Pancreas (tissue), 10 donors: ENCODE measurements around the gene C19orf85. TPM values are rescaled to one million over a fixed set of nuclear protein-coding genes. Genes with fewer than 3 reads are reported as not detected.
A peak's percentile ranks its signal among the peaks of the same experiment; 100 is the strongest.

Experiments
- ATAC-seq, 4 donors: fragments of 200-7000 bp; cut with Tn5 transposase; one replicate each; pipeline versions ENCODE4 v1.8.0 to v1.9.1; 2020; ENCODE audit warnings: mild to moderate bottlenecking in 4 of 4, moderate library complexity in 4 of 4
- DNase-seq, 6 donors: peaks; one replicate each; pipeline ENCODE4 v3.0.0-alpha.2; 2020
- FAIRE-seq: peaks from 2 replicates; lab custom pipeline; 2012; peaks lifted over from hg19 to GRCh38; lab: Jason Lieb, UNC
- H3K27ac ChIP-seq, 4 donors: fragments of 200-600 bp; sonication (generic); 1 replicate in 3 of 4; 2 replicates in 1 of 4; pipeline versions ENCODE4 v1.5.0 to v1.8.0; 2020
- H3K27me3 ChIP-seq, 4 donors: fragments of 200-600 bp; one replicate each; pipeline ENCODE4 v1.8.0; 2021
- H3K36me3 ChIP-seq, 3 donors: fragments of 200-600 bp; sonication (generic) in 1 of 3; one replicate each; pipeline versions ENCODE4 v1.5.0 to v1.8.0; 2020 to 2021
- H3K4me1 ChIP-seq, 3 donors: fragments of 200-600 bp; one replicate each; pipeline ENCODE4 v1.8.0; 2021
- H3K4me3 ChIP-seq, 4 donors: fragments of 200-600 bp; sonication (generic) in 2 of 4; one replicate each; pipeline versions ENCODE4 v1.5.0 to v1.8.0; 2020 to 2021
- H3K9me3 ChIP-seq, 4 donors: fragments of 200-600 bp; one replicate each; pipeline ENCODE4 v1.8.0; 2021
- WGBS, 2 donors: extraction: QIAGEN DNeasy Blood & Tissue Kit; methylation state at CpG; one replicate each; pipeline ENCODE4 v1.1.7; 2013; 5-methylcytosine and 5-hydroxymethylcytosine counted together
- intact Hi-C, 3 donors: fragments of 100-400 bp; cut with DNase I; formaldehyde crosslinking; loops; one replicate each; pipeline versions ENCODE4 v1.11.1 to v1.14.2; 2022
- polyA plus RNA-seq, 2 donors: library from polyadenylated mRNA; stranded (reverse); fragments of 200-250 nt; gene quantifications; one replicate each; pipeline ENCODE4 v1.2.3, GENCODE V29; 2013
- total RNA-seq, 6 donors: library from RNA; stranded (reverse); fragmentation: NEBNext Ultra II Directional in 4 of 6; extraction: Animal tissue kit (Norgen Biotek cat#: 25700) in 4 of 6; gene quantifications; one replicate each; pipeline versions ENCODE4 v1.2.1 to v1.2.4, GENCODE V29; 2021 to 2023
- TF ChIP-seq, protein P1 (sequence below), 4 donors: fragments of 200-600 bp; sonication (generic) in 3 of 4; IDR thresholded peaks; one replicate each; pipeline versions ENCODE4 v1.5.0 to v1.8.0; 2021; ENCODE audit warnings: antibody characterized with exemption in 4 of 4
- donor health status: healthy with polysubstance abuse.
- donor health status: DM: no; HTN: no; CAD: no; lungs with moderate emphysema.
- donor health status: DM: no; HTN: no; CAD: no.
- donor health status: control.
- donor health status: control.
- donor health status: Bipolar disorder and iron deficiency.
- donor health status: DM: yes; HTN: yes; CAD: no.
- donor health status: DM: no; HTN: no; CAD: no.
- donor health status: DM: no; HTN: no; CAD: no.
- donor health status: DM: yes; HTN: yes; CAD: no.

Gene C19orf85
- total and polyA plus RNA-seq, 8 donors, result not detected

DNA sequence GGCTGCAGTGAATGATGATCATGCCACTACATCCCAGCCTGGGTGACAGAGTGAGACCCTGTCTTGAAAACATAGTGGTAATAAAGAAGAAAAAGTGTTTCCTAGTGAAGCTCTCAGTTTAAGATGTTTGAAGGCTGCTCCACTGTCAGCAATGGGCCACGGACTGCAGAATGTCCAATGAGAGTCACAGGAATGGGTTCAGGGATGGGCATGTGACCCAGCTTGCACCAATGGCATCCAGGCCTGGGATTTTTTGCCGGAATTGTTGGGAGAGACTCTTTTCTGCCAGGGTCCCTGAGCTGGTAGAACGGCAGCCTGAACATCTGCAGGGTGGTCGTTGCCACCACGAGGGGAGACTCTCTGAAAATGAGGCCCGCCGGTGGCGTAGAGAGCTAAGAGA lies 27.7 kb downstream of the C19orf85 start:
- Histone ChIP-seq H3K4me3 (no peak overlapping the region), H3K9me3 (no peaks in the 10 kb centered on the region), H3K27ac (no peak overlapping the region), H3K36me3 (no peaks in the 10 kb centered on the region), H3K27me3 (peaks cover 0 to 18% (median 7%) of the 10 kb centered on the region in 4 donors), H3K4me1 (no peaks in the 10 kb centered on the region)
- 34 to 37% methylated on average over 8 of the region's 8 CpGs for WGBS, 2 donors
- TF ChIP-seq, protein P1, sequence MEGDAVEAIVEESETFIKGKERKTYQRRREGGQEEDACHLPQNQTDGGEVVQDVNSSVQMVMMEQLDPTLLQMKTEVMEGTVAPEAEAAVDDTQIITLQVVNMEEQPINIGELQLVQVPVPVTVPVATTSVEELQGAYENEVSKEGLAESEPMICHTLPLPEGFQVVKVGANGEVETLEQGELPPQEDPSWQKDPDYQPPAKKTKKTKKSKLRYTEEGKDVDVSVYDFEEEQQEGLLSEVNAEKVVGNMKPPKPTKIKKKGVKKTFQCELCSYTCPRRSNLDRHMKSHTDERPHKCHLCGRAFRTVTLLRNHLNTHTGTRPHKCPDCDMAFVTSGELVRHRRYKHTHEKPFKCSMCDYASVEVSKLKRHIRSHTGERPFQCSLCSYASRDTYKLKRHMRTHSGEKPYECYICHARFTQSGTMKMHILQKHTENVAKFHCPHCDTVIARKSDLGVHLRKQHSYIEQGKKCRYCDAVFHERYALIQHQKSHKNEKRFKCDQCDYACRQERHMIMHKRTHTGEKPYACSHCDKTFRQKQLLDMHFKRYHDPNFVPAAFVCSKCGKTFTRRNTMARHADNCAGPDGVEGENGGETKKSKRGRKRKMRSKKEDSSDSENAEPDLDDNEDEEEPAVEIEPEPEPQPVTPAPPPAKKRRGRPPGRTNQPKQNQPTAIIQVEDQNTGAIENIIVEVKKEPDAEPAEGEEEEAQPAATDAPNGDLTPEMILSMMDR (IDR thresholded peaks at IDR 0.05), result no peak
- ATAC-seq (no peak), FAIRE-seq (no peak), DNase-seq (no peak)
- intact Hi-C loops, result no loop called here

- Histone ChIP-seq H3K4me3 (no peak overlapping the region), H3K9me3 (no peaks in the 10 kb centered on the region), H3K36me3 (no peaks in the 10 kb centered on the region), H3K4me1 (no peaks in the 10 kb centered on the region), H3K27ac (no peak overlapping the region), H3K27me3 (peaks cover 0 to 8% (median 3%) of the 10 kb centered on the region in 4 donors)
- intact Hi-C loops, result no loop called here
- DNase-seq, result no peak
- FAIRE-seq, result no peak
- TF ChIP-seq, protein P1 (IDR thresholded peaks at IDR 0.05), result no peak
- 76 to 83% methylated on average over 4 of the region's 4 CpGs for WGBS, 2 donors
- no peak for ATAC-seq
These were observed 29.5 kb downstream of the C19orf85 start for GRCh38 chr19:55435020-55435419.

GRCh38 chr19:55434356-55434919 lies 30.1 kb downstream of the C19orf85 start:
- DNase-seq, result no peak
- no peak for FAIRE-seq
- no peak for ATAC-seq
- H3K4me3 ChIP-seq, result no peak overlapping the region
- peaks cover 0 to 8% (median 2%) of the 10 kb centered on the region in 4 donors for H3K27me3 ChIP-seq
- H3K36me3 ChIP-seq, result no peaks in the 10 kb centered on the region
- TF ChIP-seq, protein P1 (IDR thresholded peaks at IDR 0.05), result no peak
- intact Hi-C loops, result no loop called here
- WGBS, 2 donors, result 69 to 94% methylated on average over 4 of the region's 4 CpGs
- H3K9me3 ChIP-seq, result no peaks in the 10 kb centered on the region
- H3K4me1 ChIP-seq, result no peaks in the 10 kb centered on the region
- H3K27ac ChIP-seq, result no peak overlapping the region

- FAIRE-seq, result no peak
- intact Hi-C loops, result no loop called here
- no peak overlapping the region for H3K27ac ChIP-seq
- no peaks in the 10 kb centered on the region for H3K4me1 ChIP-seq
- TF ChIP-seq, protein P1 (IDR thresholded peaks at IDR 0.05), result no peak
- WGBS, 2 donors, result 1 to 5% methylated on average over 19 to 48 of the region's 48 CpGs
- no peak overlapping the region for H3K4me3 ChIP-seq
- H3K27me3 ChIP-seq, result peaks cover 0 to 8% (median 2%) of the 10 kb centered on the region in 4 donors
- no peaks in the 10 kb centered on the region for H3K36me3 ChIP-seq
- peak in 1 of 6 donors; percentile 71 for DNase-seq
- ATAC-seq, result no peak
- H3K9me3 ChIP-seq, result no peaks in the 10 kb centered on the region
These were observed 31.3 kb downstream of the C19orf85 start for GRCh38 chr19:55433292-55433691.

DNA sequence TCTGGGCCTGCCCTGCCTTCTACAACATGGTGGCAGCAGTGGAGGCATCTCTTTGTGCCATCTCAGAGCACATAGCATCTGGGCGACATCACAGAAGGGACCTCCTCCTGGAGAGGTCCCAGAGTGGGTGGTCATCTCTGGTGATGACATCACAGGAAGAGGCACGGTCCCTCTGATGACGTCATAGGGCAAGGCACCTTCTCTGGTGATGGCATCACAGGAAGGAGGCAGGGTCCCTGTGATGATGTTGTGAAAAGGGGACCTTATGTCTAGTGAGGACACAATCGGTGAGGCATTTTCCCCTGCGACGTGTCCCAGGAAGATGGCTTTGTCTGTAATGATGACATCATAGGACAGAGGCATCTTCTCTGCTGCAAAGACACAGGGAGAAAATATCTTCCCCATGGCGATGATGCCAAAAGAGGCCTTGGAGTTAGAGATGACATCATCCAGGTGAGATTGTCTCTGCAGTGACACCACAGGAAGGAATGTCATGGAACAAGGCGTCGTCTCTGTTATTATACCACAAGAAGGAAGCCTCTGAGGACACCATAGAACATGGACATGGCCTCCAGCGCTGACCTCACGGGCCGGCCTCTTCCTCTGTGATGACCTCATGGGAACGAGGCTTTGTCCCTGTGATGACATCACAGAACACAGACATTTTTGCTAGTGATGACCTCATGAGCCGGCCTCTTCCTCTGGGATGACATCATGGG lies 32.2 kb downstream of the C19orf85 start:
- FAIRE-seq, result no peak

More for the DNA sequence above, 32.2 kb downstream of the C19orf85 start:
- Histone ChIP-seq H3K4me1 (no peaks in the 10 kb centered on the region), H3K27me3 (peaks cover 0 to 8% (median 2%) of the 10 kb centered on the region in 4 donors), H3K27ac (no peak overlapping the region), H3K4me3 (no peak overlapping the region), H3K36me3 (no peaks in the 10 kb centered on the region), H3K9me3 (no peaks in the 10 kb centered on the region)
- ATAC-seq (no peak), DNase-seq (no peak)
- intact Hi-C loops, result no loop called here
- 76 to 77% methylated on average over 14 of the region's 14 CpGs for WGBS, 2 donors
- TF ChIP-seq, protein P1 (IDR thresholded peaks at IDR 0.05), result no peak
